CD4-positive, alpha-beta T cell treated with Interleukin-6 at 100 ng/mL for 8 hours (primary cell): ENCODE measurements around the gene TRIM46.
A peak's percentile ranks its signal among the peaks of the same experiment; 100 is the strongest.
"Not testable (repeated sequence)": the region's sequence is repeated elsewhere in the genome, so short reads cannot be mapped to it uniquely, and the experiment has no call there.

Experiments used
- DNase-seq: peaks from one replicate; pipeline ENCODE4 v3.0.0-alpha.2; 2020; ENCODE audit warnings: mixed read lengths, low spot score

Gene TRIM46

DNA sequence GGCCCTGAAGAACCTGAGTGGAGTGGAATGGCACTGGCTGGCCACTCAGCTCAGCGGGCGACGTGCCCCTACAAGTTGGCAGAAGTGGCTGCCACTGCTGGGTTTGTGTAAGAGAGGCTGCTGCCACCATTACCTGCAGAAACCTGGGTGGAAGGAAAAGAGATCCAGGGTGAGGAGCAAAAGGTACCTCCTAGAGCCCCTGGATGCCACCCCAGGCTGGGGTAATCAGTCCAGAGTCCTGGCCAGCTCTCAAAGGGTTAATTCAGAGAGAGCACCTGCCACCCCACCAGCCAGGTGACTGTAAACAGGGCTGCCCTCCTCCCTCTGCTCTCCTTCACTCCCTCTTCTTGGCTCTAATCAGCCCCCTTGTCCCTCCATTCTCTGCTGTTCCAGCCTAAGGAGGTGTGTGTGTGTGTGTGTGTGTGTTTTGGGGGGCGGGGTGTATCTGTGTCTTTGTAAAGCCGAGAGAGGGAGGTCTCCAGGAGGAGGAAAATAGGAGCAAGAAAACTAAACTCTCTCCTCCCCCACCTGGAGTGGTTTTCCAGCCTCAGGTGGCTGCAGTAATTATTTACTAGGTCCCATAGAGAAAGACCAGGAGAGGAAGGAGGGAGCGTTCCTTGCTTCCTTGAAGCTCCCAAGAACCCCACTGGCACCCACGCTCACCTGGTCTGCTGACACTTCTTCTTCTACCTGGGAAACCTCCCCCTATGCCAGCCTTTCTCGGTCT lies 12.6 kb downstream of the TRIM46 start:
- DNase-seq = no peak

DNA sequence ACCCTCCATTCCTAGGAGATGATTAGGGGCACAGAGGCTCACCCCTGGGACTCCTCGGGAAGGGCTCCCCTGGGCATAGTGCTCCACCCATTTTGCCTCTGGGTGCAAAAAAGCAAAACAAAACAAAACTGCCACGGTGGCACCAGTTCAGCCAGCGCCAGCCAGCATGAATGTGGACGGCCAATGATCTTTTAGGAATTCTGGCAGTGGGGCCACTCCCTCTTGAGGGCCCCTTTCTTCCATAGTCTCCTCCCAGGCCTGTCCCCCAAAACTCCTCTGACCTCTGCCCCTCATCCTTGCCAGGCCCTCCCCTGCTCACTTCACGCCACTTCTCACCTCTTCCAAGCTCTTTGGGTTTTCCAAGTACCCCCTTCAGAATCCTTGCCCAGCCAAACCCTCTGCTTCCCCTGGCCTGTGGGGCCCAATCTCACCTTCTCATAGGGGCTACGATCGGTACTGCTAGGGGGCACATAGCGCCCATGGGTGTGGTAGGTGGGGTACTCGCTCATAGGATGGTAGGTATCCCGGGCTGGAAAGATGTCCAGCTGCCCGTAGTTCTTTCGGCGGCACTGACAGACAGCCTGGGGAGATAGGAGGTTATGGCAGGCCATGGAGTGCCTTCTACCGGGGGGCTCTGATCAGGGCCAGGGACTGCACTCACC lies 13.3 kb downstream of the TRIM46 start:
- DNase-seq = no peak

GRCh38 chr1:155187456-155187891 lies 13.8 kb downstream of the TRIM46 start:
- no peak for DNase-seq

GRCh38 chr1:155188268-155188667 lies 14.6 kb downstream of the TRIM46 start:
- DNase-seq = no peak

DNA sequence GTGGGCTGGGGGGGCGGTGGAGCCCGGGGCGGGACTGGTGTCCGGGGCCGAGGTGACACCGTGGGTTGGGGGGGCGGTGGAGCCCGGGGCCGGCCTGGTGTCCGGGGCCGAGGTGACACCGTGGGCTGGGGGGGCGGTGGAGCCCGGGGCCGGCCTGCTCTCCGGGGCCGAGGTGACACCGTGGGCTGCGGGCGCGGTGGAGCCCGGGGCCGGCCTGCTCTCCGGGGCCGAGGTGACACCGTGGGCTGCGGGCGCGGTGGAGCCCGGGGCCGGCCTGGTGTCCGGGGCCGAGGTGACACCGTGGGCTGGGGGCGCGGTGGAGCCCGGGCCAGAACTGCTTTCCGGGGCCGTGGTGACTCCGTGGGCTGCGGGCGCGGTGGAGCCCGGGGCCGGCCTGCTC lies 16.3 kb downstream of the TRIM46 start:
- DNase-seq = not testable (repeated sequence)

- DNase-seq = no peak
Observed at GRCh38 chr1:155191904-155192303, 18.3 kb downstream of the TRIM46 start.

DNA sequence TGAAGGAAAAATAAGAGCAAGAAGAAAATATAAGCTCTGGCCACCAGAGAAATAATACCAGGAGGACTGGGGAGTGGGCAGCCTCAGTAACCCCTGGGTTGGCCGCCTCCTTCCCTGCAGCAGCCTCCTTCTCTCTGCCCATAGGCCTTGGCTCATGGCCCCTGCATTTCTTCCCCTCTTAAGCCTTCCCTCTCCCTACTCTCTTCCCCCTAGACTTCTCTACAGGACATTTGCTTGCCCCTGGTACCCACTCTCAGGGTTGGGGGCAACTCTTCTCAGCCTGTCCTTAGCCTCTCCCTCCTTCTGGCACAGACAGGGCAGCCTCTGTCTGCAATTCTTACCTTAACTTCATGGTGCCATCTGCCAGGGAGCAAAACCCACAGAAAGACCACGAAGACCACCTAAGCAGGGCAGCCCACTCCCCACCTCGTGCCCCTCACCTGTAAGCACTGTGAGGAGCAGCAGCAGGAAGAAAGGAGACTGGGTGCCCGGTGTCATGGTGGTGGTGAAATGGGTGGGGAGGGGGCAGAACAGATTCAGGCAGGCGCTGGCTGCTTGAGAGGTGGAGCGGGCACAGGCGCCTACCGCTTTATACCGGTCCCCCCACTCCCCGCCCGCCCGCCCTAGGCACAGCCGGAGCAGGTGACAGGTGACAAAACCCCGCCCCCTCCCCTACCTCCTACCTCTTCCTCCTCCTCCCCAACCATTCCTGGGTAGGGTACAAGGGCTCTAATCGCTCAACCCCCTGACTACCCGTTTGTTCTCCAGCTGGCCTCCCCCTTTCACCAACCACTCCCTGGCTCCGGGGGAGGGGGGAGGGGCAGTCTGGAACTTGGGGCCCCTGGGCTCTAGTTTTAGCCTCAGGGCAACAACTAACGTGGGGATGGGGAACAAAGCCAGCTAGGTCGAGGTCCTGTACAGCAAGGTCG lies 19.0 kb downstream of the TRIM46 start:
- DNase-seq = peak; percentile 55

DNA sequence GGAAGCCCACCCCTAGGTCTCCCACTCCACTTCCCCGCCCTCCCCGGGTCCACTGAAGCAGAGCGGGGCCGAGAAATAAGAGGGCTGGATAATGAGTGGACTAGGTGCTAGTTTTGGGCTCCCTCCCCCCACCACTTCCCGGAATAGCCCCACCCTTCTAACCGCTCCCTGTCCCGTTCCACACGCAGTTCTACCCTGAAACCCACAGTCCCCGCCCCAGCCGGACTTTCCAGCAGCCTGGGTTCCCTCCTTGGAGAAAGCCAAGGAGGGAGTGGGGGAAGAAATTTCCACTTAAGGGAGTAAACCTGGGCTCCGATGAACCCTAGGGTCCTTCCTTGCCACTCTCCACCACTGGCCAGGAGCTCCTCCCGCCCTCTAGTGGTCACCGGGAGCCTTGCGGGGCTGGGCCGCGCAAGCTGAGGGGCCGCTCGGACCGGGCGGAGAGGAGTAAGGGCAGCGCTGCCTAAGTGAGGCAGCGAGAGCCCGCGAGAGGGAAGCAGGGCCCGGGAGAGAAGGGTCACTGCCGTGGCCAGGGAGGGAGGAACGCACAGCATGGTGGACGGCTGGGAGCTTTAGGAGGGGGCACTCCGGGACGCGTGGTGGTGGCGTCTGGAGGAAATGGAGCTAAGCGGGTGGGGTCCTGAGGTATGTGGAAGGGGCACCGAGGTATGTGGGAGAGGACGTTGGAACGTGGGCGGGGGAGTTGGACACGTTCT lies 19.8 kb downstream of the TRIM46 start:
- peak; percentile 65 for DNase-seq

DNA sequence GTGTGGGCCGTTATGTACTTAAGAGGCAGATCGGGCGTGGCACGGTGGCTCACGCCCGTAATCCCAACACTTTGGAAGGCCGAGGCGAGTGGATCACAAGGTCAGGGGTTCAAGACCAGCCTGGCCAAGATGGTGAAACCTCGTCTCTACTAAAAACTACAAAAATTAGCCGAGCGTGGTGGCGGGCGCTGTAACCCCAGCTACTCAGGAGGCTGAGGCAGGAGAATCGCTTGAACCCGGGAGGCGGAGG lies 20.3 kb downstream of the TRIM46 start:
- DNase-seq = not testable (repeated sequence)

DNA sequence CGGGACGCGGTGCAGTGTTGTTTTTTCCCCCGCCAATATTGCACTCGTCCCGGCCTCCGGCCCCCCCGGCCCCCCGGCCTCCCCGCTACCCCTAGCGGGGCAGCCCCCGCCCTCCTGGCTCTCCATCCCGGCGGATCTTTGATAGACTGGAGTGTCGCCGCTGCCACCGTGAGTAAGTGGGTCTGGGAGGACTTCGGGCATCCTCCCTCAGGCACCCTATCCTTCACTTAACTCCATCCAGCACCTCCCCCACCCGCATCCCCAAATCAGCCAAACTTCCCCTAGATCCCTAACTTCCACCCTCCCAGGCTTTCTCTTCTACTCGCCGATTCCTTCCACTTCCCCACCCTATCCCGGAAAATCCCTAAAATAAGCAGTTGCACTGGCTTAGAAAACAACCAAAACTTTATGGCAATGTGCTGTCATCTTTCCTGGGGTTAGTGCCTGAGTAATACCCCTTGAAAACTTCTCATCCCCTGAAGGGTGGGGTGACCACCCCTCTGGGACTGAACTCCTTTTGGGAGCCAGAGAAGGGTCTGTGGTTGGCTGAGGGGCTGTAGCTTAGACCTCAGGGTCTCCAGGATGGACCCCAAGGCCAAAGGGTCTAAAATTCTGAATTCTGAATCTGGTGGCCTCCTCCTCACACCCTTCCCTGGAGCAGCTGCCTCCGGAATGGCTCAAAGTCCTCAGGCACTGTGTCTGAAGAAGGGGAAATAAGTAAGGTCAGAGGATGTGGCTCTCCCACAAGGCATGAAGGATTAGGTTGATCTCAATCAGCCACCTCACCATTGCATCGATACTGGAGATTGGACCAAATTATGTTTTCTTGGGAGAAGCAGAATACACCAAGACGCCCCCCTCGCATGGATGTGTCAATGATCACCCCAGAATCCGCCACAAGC lies 21.8 kb downstream of the TRIM46 start:
- no peak for DNase-seq

GRCh38 chr1:155196103-155196892 lies 22.6 kb downstream of the TRIM46 start:
- DNase-seq = no peak

DNA sequence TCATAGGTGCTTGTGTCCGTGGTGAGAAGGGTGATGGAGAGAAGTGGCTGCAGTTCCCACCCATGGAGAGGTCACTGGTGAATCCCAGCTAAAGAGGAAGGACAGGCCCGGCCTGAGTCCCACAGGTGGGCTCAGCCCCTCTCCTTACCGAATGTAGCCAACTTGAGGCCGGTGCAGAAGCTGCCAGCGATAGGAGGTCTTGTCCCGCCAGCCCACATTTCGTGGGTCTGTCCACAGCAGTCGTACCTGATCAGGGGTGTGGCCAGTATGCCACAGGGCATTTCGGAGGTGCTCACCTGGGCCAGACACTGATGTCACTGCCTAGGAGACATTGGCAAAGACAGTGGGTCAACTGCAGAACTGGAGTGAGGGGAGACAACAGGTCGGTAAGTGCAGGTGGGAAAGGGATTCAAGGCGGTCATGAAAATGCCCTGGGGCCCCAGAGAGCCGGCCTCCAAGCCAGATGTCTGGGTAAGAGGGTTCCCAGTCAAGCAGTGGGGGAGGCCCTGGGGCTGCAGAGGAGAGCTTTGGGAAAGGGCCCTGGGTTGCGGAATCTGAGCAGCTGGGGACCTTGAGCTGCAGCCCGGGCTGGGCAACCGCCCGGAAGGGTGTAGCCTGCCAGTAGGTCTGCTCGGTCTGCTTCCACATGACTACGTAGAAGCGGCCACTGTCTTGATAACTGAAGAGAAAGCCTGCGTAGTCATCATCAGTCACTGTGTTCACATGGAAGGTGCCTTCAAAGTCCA lies 23.4 kb downstream of the TRIM46 start:
- DNase-seq = no peak

GRCh38 chr1:155197901-155198546 lies 24.4 kb downstream of the TRIM46 start:
- DNase-seq = no peak

GRCh38 chr1:155198547-155198906 lies 24.9 kb downstream of the TRIM46 start:
- DNase-seq = no peak

DNA sequence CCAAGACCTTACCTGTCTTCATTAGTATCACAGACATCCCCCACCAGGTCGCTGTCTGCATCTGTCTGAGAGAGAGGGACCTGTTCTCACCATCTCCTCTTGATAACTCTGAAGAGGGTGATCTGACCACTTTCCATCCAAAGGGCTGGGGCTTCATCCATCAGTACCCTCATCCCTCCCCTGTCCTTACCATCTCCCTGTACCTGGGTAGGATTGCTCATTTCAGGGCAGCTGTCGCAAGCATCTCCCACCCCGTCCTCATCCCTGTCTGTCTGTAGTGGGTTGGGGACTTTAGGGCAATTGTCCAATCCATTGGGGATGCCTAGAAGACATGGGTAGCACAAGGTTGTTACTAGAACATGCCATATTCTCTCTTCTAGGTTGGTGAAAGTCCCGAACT lies 26.1 kb downstream of the TRIM46 start:
- DNase-seq = no peak

DNA sequence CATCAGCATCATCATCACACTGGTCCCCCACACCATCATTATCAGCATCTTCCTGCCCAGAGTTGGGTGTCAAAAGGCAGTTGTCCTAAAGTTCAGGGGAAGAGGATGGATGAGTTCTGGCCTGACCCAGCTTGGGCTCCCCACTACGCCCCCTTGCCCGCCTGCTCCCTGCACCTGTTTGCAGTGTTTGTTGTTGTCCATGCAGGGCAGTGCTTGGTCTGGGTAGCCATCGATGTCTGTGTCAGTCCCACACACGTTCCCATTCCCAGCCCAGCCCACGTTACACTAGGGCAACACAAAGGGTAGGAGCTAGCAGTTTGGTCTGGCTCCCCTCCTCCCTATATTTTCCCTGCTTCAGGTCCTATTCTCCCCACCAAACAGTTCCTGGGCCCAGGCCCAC lies 27.3 kb downstream of the TRIM46 start:
- DNase-seq = no peak

DNA sequence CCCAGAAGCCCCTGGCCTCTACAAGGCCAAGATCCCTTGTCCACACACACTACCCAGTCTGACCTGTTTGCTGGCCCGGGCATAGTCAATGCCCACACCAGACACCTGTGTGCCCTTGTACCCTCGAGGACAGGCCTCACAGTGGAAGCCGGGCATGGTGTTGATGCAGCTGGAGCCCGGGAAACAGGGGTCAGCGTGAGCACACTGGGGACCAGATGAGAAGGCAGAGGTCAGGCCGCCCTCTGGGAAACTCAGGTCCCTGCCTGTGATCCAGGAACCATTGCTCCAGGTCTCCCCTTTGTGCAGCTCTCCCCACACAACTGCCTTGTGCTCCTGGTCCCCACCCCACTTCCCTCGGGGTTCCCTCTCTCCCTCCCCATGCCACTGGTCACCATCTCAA lies 28.5 kb downstream of the TRIM46 start:
- no peak for DNase-seq

GRCh38 chr1:155202731-155203515 lies 29.3 kb downstream of the TRIM46 start:
- DNase-seq = no peak
